Measurements from ENCODE around the gene C1orf232.

The C1orf232 gene

DNA sequence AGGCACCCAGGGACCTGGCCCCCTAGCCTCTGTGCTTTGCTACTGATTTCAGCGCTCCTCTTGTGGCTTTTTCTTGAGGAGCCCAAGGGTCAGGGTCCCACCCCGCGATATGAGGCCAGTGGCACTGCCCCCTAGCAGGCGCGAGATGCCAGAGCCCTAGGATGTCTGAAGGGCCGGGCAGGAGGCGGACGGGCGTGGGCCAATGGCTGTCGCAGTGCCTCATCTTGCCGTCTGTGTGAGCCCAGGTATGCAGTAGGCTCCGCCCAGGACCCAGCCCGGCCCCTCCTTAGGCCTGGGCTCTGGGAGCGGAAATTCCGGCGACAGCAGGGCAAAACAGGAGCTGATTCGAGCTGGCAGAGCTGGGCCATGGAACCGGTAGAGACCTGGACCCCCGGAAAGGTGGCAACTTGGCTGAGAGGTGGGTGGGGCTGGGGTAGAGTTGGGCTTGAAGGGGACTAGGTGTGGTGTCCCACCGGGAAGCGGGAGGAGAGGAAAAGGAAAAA is 8.5 kb upstream of the C1orf232 start, which contains the start of gene CNKSR1:
Gene CNKSR1, plus strand, starts transcription at position 310 of the 503 bp plus-strand sequence. Its CDS starts 57 bp downstream, at position 367.
- Histone ChIP-seq H3K4me1 (ENCODE audit: insufficient read depth, low read length) (no peaks in the 10 kb centered on the region), H3K79me2 (ENCODE audit: insufficient read depth, low read length) (no peaks in the 10 kb centered on the region), H3K27ac (ENCODE audit: low read length) (no peak within 1 kb of the TSS), H3K9me3 (ENCODE audit: insufficient read depth, low read length, severe bottlenecking) (no peaks in the 10 kb centered on the region), H3K4me3 (ENCODE audit: low read depth in 1 of 2, low read length in 2 of 2) (no peak within 1 kb of the TSS), H2AFZ (ENCODE audit: low read depth, low read length) (no peak within 1 kb of the TSS), H4K20me1 (ENCODE audit: insufficient read depth, low read length) (no peaks in the 10 kb centered on the region), H3K27me3 (ENCODE audit: insufficient read depth, low read length, poor library complexity) (no peaks in the 10 kb centered on the region), H3K36me3 (ENCODE audit: insufficient read depth, low read length) (no peaks in the 10 kb centered on the region), H3K9ac (ENCODE audit: low read depth, low read length) (no peak within 1 kb of the TSS), H3K4me2 (ENCODE audit: insufficient read depth, low read length) (no peak within 1 kb of the TSS)
- no peak for ATAC-seq (ENCODE audit: insufficient read depth, low read depth)
- TF ChIP-seq, protein P1, sequence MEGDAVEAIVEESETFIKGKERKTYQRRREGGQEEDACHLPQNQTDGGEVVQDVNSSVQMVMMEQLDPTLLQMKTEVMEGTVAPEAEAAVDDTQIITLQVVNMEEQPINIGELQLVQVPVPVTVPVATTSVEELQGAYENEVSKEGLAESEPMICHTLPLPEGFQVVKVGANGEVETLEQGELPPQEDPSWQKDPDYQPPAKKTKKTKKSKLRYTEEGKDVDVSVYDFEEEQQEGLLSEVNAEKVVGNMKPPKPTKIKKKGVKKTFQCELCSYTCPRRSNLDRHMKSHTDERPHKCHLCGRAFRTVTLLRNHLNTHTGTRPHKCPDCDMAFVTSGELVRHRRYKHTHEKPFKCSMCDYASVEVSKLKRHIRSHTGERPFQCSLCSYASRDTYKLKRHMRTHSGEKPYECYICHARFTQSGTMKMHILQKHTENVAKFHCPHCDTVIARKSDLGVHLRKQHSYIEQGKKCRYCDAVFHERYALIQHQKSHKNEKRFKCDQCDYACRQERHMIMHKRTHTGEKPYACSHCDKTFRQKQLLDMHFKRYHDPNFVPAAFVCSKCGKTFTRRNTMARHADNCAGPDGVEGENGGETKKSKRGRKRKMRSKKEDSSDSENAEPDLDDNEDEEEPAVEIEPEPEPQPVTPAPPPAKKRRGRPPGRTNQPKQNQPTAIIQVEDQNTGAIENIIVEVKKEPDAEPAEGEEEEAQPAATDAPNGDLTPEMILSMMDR (IDR thresholded peaks at IDR 0.05; ENCODE audit: borderline replicate concordance, extremely low read depth, low read length, poor library complexity, severe bottlenecking), result no peak
- TF ChIP-seq EZH2 (IDR thresholded peaks at IDR 0.05; ENCODE audit: borderline replicate concordance, low read depth, low read length, severe bottlenecking), result no peak
- no peak for DNase-seq

DNA sequence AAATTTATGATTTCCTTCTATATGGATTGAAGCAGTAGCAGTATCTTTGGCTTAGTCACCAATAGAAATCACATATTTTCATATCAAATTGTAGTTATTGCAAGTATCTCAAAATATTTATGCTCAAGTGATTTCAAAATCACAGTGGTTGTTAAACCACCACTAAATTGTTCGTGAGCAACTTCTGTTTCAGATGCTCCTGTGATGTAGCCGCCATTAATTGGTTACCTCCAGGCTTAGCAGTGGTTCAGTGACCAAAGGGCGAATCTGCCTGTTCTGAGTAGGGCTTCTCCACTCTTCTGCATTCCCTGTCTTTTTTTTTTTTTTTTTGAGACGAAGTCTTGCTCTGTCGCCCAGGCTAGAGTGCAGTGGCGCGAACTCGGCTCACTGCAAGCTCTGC is 6.6 kb upstream of the C1orf232 start:
- Histone ChIP-seq H3K4me2 (ENCODE audit: insufficient read depth, low read length) (no peak overlapping the region), H3K9ac (ENCODE audit: low read depth, low read length) (no peak overlapping the region), H3K27me3 (ENCODE audit: insufficient read depth, low read length, poor library complexity) (no peaks in the 10 kb centered on the region), H4K20me1 (ENCODE audit: insufficient read depth, low read length) (no peaks in the 10 kb centered on the region), H3K9me3 (ENCODE audit: insufficient read depth, low read length, severe bottlenecking) (no peaks in the 10 kb centered on the region), H3K27ac (ENCODE audit: low read length) (no peak overlapping the region), H2AFZ (ENCODE audit: low read depth, low read length) (no peak overlapping the region), H3K36me3 (ENCODE audit: insufficient read depth, low read length) (peaks cover 5% of the 10 kb centered on the region), H3K79me2 (ENCODE audit: insufficient read depth, low read length) (peaks cover 2% of the 10 kb centered on the region; the same call in 1 of the 2 replicates), H3K4me1 (ENCODE audit: insufficient read depth, low read length) (peaks cover 12% of the 10 kb centered on the region), H3K4me3 (ENCODE audit: low read depth in 1 of 2, low read length in 2 of 2) (no peak overlapping the region)
- ATAC-seq (ENCODE audit: insufficient read depth, low read depth) (no peak), DNase-seq (no peak)
- TF ChIP-seq EZH2 (IDR thresholded peaks at IDR 0.05; ENCODE audit: borderline replicate concordance, low read depth, low read length, severe bottlenecking), result no peak
- TF ChIP-seq, protein P1 (IDR thresholded peaks at IDR 0.05; ENCODE audit: borderline replicate concordance, extremely low read depth, low read length, poor library complexity, severe bottlenecking), result no peak

GRCh38 chr1:26171084-26172072 is 2.6 kb upstream of the C1orf232 start, which contains the start of gene ZNF593OS:
Gene ZNF593OS (minus strand): TSS chr1:26171832. CDS start chr1:26171661, 171 bp downstream.
- Histone ChIP-seq H3K27me3 (ENCODE audit: insufficient read depth, low read length, poor library complexity) (peaks cover 3% of the 10 kb centered on the region), H2AFZ (ENCODE audit: low read depth, low read length) (no peak within 1 kb of the TSS), H3K4me1 (ENCODE audit: insufficient read depth, low read length) (peaks cover 23% of the 10 kb centered on the region), H3K9ac (ENCODE audit: low read depth, low read length) (peak within 1 kb of the TSS; percentile 83), H4K20me1 (ENCODE audit: insufficient read depth, low read length) (no peaks in the 10 kb centered on the region), H3K79me2 (ENCODE audit: insufficient read depth, low read length) (peaks cover 3% of the 10 kb centered on the region; the same call in 1 of the 2 replicates), H3K4me2 (ENCODE audit: insufficient read depth, low read length) (peak within 1 kb of the TSS; percentile 81), H3K27ac (ENCODE audit: low read length) (peak within 1 kb of the TSS; percentile 45; the same call in 1 of the 2 replicates), H3K4me3 (ENCODE audit: low read depth in 1 of 2, low read length in 2 of 2) (peak within 1 kb of the TSS in 1 of 2 experiments; percentile 84; a peak in 2 of 4 replicates), H3K9me3 (ENCODE audit: insufficient read depth, low read length, severe bottlenecking) (no peaks in the 10 kb centered on the region), H3K36me3 (ENCODE audit: insufficient read depth, low read length) (peaks cover 5% of the 10 kb centered on the region)
- ATAC-seq (ENCODE audit: insufficient read depth, low read depth) (no peak), DNase-seq (no peak)
- TF ChIP-seq EZH2 (IDR thresholded peaks at IDR 0.05; ENCODE audit: borderline replicate concordance, low read depth, low read length, severe bottlenecking), result no peak
- TF ChIP-seq, protein P1 (IDR thresholded peaks at IDR 0.05; ENCODE audit: borderline replicate concordance, extremely low read depth, low read length, poor library complexity, severe bottlenecking), result no peak

All from DND-41 (cell line).